GM21447 (cell line): ENCODE data around the gene LTBR.

Experiments used
- ATAC-seq: cut with Tn5 transposase; IDR thresholded peaks from one replicate; pipeline ENCODE4 v1.9.1; 2021; ENCODE audit not compliant: unreplicated experiment

LTBR gene

GRCh38 chr12:6346235-6346832, 37.6 kb upstream of the LTBR start:
- no peak for ATAC-seq

DNA sequence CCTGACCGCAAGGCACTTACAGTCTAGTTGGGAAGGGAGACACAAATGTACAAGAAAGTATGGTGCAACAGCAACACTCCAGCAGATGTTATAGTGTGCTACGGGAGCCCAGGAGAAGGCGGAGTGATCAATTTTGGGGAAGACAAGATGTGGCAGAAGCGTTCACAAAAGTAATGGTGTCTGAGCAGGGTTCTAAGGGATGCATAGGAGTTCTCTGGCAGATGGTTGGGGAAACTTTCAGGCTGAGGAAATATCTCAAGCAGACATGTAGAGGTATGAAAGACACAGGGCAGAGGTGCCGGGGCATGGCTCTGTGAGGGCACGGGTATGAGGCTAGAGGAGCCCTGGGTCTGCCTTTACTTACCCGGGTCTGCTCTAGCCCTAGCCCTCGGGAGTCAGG, 37.0 kb upstream of the LTBR start:
- no peak for ATAC-seq

- ATAC-seq = no peak
Observed at GRCh38 chr12:6347367-6348338, 36.3 kb upstream of the LTBR start.

- ATAC-seq = no peak
Observed at GRCh38 chr12:6351622-6352021, 32.3 kb upstream of the LTBR start.

DNA sequence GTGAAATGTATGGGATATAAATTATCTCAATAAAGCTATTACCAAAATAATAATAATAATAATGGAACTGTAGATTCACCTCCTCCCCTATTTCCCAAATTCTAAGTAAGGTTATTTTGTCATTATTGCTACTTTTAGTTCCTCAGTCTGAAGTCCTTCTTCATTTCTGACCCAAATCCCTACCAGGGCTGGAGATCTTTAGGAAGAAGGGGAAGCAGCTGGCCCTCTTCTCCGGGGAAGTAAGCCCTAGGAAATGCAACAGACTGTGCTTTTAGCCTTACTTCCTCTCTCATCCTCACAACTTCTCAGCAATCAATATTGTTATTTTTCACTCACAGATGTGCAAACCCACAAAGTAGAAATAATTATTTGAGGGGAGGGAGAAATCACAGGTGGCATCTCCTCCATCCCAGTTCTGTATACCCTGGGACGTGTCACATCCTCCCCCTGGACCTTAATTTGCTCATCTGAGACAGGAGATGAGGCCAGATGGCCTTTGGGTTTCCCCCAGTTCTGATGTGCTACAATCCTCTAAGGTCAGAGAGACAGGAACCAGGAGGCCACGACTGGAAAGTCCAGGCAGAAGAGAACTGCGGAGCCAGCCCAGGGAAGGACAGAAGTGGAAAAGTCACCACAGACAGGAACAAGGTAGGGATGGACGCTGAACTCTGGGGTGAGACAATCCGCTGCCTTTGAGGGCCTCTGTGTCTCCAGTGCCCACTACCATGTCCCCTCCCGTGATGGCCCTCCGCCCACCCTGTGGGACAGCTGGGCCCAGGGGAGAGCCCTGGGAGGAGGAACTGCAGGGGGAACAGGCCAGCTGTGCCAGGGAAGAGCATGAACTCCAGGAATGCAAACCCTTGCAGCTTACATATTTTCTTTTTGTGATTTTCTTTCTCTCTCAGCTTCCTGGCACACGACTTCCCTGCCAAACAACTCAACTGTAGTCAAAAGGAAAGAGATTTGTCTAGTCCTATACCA, 31.5 kb upstream of the LTBR start:
- ATAC-seq = no peak

- ATAC-seq = no peak
Observed at GRCh38 chr12:6354495-6355393, 29.2 kb upstream of the LTBR start.

GRCh38 chr12:6355491-6356373, 28.2 kb upstream of the LTBR start:
- ATAC-seq = no peak

GRCh38 chr12:6356374-6356820, 27.6 kb upstream of the LTBR start:
- no peak for ATAC-seq

- no peak for ATAC-seq
Observed at GRCh38 chr12:6358881-6359280, 25.1 kb upstream of the LTBR start.

- ATAC-seq = no peak
Observed at GRCh38 chr12:6360080-6360571, 23.8 kb upstream of the LTBR start.

DNA sequence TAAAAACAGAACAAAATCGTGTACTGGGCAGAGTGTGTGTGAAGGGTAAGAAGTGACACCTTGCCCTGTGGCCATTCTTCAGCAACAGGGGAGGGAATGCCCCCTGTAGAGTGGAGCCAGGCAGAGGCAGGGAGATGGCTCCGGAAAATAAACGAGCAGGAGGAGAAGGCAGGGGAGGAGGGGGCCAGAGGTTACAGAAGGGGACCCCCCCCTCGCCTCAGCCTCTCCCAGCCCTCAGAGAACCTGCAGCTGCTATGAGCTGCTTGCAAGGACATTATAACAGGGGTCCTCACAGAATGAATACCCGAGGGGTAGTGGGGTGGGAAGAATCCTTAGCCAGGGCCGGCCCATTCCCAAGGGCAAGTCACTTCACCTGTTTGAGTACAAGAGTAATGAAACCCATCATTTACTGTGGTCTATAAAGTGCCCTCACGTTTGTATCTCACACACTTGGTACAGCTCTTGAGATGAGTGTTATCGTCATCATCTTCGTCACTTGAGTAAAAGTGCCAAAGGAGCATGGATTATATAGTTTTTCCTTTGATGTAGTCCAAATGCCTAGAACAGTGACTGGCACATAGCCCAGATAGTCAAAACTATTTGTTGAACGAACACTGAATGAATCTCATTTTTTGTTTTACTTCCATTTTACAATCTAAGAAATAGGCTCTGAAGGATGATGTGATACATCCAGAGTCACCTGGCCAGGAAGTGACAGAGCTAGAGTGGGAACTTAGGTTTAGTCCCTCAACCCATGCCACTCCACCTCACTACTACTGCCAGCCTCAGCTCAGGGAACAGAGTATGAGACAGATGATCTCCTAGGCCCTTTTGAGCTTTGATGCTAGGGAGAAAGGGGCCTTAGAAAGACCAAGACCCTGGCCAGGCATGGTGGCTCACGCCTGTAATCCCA, 23.1 kb upstream of the LTBR start:
- no peak for ATAC-seq

- ATAC-seq = no peak
Observed at GRCh38 chr12:6361834-6362233, 22.1 kb upstream of the LTBR start.

DNA sequence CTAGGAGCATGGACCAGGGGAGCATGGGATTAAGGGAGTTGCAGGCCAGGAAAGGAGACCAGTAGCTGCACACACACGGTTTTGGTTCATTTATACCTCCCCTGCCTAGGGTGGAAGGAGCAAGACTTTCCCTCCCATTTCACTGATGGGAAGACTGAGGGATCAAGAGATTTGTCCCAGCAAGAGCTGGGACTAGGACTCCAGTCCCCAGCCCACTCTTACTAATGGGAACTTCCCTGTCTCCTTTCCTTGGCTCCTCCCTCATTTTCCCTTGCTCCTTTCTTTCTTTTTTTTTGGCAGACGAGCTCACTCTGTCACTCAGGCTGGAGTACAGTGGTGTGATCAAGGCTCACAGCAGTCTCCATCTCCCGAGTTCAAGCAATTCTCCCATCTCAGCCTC, 21.6 kb upstream of the LTBR start:
- no peak for ATAC-seq

DNA sequence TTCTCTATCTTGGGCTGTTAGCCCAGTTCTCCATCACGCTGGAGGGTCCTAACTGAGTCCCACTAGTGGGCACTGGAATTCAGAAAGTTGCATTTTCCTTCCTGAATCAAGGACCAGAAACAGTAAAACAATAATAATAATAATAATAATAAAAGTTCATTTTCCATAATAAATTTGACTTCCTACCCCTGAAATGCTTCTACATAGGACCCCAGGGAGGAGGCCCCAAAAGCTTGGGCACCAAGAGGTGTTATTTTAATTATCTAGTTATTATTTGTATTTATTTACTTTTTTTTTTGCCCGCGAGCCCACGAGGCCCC, 21.0 kb upstream of the LTBR start:
- ATAC-seq = no peak

- ATAC-seq = no peak
Observed at GRCh38 chr12:6363330-6364043, 20.5 kb upstream of the LTBR start.

- ATAC-seq = no peak
Observed at GRCh38 chr12:6364044-6364374, 20.0 kb upstream of the LTBR start.

GRCh38 chr12:6367065-6367968, 16.6 kb upstream of the LTBR start:
- ATAC-seq = no peak
